Caki2 (cell line): ENCODE measurements around the gene SH3D19. TPM values are rescaled to one million over a fixed set of nuclear protein-coding genes. Genes with fewer than 3 reads are reported as not detected.

Experiments
- DNase-seq: peaks from one replicate; pipeline ENCODE4 v3.0.0-alpha.2; 2015; ENCODE audit warnings: low read depth
- in situ Hi-C: cut with HindIII; loops from 2 replicates; pipeline ENCODE4 v1.10.0; 2016; ENCODE audit warnings: low sequenced_read_pairs, low pct_unique_long_range_greater_than_20kb, mixed read lengths
- total RNA-seq: library from RNA; depleted of rRNA; stranded (reverse); fragments of >200 nt; shearing (Covaris generic); gene quantifications from 2 replicates; pipeline ENCODE4 v1.2.3, GENCODE V29; 2014; ENCODE audit warnings: low replicate concordance; rRNA removed

The SH3D19 gene, protein sequence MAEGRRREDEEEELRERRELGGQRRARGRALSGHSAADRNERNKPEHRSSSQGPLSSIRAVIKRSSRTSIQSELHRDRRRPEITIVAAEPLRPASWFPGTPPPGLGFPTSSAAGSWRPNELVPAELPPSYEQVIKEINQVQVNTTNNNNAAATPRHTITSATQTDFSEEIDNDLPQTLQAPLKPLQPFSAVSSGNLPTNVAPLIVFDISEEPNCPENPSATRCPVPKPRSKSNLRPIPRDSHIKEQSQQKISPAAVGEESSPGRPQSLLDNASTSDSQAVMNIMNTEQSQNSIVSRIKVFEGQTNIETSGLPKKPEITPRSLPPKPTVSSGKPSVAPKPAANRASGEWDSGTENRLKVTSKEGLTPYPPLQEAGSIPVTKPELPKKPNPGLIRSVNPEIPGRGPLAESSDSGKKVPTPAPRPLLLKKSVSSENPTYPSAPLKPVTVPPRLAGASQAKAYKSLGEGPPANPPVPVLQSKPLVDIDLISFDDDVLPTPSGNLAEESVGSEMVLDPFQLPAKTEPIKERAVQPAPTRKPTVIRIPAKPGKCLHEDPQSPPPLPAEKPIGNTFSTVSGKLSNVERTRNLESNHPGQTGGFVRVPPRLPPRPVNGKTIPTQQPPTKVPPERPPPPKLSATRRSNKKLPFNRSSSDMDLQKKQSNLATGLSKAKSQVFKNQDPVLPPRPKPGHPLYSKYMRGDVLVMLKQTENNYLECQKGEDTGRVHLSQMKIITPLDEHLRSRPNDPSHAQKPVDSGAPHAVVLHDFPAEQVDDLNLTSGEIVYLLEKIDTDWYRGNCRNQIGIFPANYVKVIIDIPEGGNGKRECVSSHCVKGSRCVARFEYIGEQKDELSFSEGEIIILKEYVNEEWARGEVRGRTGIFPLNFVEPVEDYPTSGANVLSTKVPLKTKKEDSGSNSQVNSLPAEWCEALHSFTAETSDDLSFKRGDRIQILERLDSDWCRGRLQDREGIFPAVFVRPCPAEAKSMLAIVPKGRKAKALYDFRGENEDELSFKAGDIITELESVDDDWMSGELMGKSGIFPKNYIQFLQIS
- 4.1 and 5.7 TPM in 2 replicates for total RNA-seq

GRCh38 chr4:151325111-151325948, at the start of gene SH3D19:
TSS of gene SH3D19 (minus strand) at chr4:151325605. CDS start at chr4:151325352, 253 bp downstream.
- DNase-seq, result peak; percentile 84
- in situ Hi-C loops, result no loop called here

GRCh38 chr4:151362404-151363164, 37.2 kb upstream of the SH3D19 start:
- in situ Hi-C loops, result no loop called here
- peak; percentile 63 for DNase-seq

- in situ Hi-C loops, result no loop called here
- DNase-seq, result no peak
These were observed 36.6 kb upstream of the SH3D19 start for GRCh38 chr4:151361966-151362365.

DNA sequence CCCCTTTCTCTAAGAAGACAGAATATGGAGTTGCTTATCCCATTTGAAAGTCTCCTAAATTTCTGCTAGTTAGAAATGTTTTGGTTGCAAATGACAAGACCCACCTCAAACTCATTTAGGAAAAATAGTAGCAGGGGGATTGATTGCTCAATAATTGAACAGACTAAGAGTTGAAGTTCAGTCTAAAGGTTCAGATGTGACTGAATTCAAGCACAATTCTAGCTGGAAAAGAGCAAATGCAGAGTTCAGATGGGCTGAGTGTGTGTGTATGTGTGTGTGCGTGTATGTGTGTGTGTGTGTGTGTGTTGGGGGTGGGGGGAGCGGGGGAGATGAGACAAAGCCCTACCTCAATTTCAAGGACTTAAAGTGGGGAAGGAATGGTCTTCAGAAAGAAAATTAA, 35.7 kb upstream of the SH3D19 start:
- no peak for DNase-seq
- in situ Hi-C loops, result no loop called here

DNA sequence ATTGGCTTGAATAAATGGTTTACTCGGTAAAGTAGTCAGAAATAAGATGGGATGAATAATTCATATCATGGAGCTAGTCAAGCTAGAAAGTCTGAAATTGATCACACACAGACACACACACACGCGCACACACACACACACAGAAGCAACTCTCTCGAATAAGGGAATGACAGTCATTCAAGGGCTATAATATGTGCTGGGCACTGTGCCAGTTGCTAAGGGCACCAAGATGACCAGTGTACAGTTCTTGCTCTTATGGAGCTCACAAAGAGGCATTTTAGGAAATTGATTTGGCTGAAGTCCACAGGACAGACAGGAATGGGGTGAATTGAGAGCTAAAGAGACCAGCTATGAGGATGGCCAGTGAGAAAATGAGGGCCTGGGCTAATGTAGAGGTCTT, 34.2 kb upstream of the SH3D19 start:
- DNase-seq, result no peak
- in situ Hi-C loops, result no loop called here

DNA sequence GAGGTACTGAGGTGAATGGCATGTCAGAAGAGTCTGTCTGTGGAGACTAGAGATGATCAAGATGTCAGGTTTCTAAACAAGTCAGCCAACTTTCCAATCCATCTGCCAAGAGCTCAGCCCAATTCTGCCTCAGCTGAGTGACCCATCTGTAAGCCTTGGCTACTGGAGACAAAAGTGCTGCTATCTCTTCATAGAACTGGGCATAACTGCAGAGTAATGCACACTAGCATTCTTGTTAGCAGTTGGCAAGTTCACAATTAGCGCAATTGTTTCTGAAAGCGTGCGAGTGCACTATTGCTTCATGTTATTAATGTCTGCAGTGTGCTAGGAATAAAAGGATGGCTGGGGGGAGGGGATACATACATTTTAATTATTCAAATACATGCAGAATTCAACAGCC, 32.9 kb upstream of the SH3D19 start:
- DNase-seq, result no peak
- in situ Hi-C loops, result no loop called here

- DNase-seq, result peak; percentile 6
- in situ Hi-C loops, result no loop called here
These were observed 31.1 kb upstream of the SH3D19 start for GRCh38 chr4:151356510-151356909.

DNA sequence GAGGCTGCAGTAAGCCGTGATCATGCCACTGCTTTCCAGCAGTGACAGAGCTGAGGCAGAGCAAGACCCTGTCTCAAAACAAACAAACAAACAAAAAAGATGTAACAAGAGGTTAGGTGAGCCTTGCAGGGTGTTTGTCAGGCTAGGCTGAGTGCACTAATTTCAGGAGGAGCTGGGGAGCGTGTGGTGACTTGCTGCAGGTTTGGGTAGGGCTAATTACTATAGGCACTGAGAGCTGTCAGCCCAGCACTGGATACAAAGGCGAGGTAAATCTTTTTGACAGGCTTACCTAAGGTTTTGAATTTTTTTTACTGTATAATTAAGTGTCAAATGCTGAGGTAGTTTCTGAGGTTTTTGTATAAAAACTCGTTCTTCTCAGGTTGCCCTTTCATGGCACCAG, 29.8 kb upstream of the SH3D19 start:
- in situ Hi-C loops, result no loop called here
- DNase-seq, result no peak

GRCh38 chr4:151347490-151348235, 22.3 kb upstream of the SH3D19 start:
- in situ Hi-C loops, result no loop called here
- DNase-seq, result no peak

GRCh38 chr4:151344948-151345347, 19.5 kb upstream of the SH3D19 start:
- in situ Hi-C loops, result no loop called here
- no peak for DNase-seq

DNA sequence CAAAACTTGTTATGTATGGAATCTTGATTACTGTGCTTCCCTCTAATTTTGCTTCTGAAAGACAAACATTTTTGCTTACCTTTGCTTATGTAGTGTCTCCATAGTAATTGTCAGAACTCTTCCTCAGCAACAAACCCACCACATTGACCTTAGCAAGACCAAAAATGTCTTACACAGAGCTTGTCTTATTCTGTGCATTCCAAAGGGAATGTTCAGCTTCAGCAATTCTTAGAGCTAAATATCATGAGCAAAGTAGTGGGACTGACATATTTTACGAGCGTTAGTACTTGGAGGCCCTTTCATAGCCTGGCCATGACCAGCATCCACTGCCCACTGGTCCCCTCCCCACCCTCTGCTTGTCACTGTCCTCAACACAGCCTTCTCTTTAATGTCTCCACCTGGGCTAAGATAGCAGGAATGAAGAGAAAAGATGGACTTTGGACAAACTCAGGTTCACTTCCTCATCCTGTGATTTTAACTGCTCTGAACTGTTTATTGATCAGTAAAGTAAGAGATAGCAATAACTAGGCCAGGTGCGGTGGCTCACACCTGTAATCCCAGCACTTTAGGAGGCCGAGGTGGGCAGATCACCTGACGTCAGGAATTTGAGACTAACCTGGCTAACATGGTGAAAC, 15.5 kb upstream of the SH3D19 start:
- no peak for DNase-seq
- in situ Hi-C loops, result no loop called here

DNA sequence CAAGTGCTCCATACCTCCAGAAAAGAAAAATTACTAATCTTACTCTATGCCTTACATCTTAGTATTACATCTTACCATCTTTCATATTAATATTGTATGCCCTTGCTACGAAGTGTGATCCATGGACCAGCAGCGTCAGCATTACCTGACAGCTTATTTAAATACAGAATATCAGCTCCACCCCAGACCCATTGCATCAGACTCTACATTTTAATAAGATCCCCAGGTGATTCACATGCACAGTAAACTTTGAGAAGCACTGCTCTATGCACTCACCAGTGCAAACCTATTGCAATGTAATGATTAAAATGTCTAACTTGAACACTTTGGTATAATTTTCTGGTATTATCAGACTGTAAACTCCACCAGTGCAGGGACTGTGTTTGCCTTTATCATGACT, 14.1 kb upstream of the SH3D19 start:
- DNase-seq, result no peak
- in situ Hi-C loops, result no loop called here

GRCh38 chr4:151331276-151332042, 6.1 kb upstream of the SH3D19 start:
- in situ Hi-C loops, result no loop called here
- DNase-seq, result peak; percentile 50

DNA sequence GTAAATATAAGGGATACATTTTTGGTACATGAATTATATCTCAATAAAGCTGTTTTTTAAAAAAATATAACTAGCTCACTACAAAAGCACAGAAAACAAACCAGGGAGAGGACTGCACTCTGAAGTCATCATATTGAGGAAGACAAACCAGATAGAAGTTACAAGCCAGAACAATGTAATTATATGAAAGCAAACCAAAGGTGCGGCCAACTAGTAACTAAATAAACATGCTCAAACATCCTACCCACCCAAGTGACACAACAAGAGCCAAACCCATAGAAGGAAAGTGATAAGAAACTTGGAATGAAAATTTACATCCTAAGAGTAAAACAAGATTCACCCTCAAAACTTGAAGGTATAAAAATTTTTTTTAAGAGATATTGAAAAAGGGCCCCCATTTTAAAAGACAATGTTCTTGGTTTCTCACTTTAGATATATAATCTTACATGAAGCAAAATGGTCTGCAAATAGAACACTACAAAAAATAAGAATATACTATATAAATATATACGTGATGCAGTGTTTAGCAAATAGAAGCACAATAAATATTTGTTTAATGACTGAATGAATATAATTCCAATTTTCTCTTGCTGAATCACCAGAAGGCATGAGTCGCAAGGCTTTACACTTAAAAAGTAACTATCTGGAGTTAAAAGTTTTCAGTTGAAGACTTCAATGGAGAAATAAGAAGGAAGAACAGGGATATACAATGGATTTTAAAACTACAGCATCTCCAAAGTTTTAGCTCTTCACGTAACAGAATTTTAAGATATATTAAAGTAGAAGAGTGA, 4.0 kb upstream of the SH3D19 start:
- in situ Hi-C loops, result no loop called here
- DNase-seq, result peak; percentile 18

DNA sequence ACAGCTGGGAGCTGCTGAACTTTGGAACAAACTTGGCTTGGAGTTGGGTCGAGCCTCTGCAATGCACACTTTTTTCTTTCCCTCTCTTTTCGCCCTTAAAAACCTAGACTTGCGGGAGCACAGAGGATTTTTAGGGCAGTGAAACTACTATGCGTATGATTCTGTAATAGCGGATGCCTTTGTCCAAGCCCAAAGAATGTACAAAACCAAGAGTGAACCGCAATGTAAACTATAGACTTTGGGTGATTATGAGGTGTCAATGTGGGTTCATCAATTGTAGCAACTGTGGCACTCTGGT, 493 bp upstream of the SH3D19 start:
- DNase-seq, result no peak
- in situ Hi-C loops, result no loop called here
